GM12873 (cell line): ENCODE data around the gene CENPW.

Source experiments
- TF ChIP-seq, protein P1 (sequence below): IDR thresholded peaks from 2 replicates; pipeline ENCODE4 v1.5.1; 2012; ENCODE audit warnings: low read depth, mild to moderate bottlenecking, moderate library complexity, low read length, control low read depth; ENCODE audit not compliant: insufficient read depth; ENCODE audit errors: missing control alignments

Gene CENPW

DNA sequence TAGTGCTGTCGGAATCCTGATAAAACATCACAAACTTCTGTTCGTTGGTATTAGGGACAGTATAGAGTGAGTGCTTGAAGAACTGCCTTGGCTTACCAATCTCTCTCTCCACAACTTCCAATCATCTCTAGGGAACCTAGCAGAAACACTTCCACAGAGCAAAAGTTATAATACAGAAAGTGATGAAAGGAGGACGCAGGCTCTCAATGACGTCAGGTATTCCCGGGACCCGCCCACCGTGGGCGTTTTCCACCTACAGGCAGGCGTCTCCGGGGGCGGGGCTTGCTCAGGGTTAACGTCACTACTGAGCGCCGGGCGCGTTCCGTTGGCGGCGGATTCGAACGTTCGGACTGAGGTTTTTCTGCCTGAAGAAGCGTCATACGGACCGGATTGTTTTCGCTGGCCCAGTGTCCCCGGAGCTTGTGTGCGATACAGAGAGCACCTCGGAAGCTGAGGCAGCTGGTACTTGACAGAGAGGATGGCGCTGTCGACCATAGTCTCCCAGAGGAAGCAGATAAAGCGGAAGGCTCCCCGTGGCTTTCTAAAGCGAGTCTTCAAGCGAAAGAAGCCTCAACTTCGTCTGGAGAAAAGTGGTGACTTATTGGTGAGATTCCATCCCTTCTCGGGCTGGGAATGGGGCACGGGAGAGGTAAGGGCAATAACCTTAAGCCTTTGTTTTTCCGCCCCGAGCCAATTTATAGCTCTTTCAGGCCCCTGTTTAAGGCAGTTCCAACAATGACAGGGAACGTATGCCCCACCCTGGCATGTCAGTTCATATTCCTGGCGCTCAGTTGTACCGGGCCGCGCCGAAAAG, at the start of gene CENPW:
CENPW (plus strand) TSS at position 320 of the 814 bp plus-strand sequence; CDS start at position 479, 159 bp downstream.
- TF ChIP-seq, protein P1, sequence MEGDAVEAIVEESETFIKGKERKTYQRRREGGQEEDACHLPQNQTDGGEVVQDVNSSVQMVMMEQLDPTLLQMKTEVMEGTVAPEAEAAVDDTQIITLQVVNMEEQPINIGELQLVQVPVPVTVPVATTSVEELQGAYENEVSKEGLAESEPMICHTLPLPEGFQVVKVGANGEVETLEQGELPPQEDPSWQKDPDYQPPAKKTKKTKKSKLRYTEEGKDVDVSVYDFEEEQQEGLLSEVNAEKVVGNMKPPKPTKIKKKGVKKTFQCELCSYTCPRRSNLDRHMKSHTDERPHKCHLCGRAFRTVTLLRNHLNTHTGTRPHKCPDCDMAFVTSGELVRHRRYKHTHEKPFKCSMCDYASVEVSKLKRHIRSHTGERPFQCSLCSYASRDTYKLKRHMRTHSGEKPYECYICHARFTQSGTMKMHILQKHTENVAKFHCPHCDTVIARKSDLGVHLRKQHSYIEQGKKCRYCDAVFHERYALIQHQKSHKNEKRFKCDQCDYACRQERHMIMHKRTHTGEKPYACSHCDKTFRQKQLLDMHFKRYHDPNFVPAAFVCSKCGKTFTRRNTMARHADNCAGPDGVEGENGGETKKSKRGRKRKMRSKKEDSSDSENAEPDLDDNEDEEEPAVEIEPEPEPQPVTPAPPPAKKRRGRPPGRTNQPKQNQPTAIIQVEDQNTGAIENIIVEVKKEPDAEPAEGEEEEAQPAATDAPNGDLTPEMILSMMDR: no peak

DNA sequence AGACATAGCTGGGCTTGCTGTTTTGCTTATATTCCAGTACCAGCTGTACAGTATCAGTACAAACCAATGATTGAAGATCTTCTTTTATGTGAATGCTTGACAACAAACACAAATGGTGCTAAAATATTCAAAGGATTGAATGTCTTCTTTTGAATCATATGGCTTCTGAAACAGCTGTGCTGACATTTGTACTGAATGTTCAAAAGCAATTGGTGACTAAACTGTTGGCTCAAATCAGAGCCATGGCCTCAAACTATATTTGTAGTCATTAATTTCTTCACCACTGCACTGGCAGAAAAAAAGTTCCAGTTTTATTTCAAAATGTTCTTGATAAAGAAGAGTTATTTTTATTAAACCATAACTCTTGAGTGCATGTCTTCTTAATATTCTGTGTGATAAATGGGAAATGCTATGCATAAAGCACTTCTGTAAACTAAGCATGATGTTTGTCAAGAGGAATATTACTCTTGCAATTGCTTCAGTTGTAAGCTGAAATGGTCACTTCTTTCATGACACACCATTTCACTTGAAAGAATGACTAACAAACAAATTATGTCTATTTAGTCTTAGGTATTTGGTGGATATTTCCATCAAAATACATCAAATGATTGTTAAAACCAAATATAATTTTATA, 45.9 kb upstream of the CENPW start:
- TF ChIP-seq, protein P1: no peak

DNA sequence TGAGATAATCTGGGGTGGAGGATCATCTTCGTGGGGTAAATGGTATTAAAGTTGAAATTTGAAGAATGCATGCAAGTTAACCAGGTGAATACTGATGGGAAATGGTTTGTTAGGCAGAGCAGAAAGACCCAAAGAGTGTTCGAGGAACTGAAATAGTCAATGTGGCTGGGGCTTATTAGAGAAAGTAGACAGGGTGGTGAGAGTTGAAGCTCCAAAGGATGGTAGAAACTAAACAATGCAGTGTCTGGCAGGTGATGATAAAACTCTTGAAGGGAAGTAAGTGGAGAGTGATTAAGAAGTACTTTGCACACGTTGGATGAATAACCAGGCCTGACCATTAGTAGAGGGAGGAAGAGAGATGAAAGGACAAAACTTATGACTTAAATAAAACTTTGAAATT, 39.8 kb upstream of the CENPW start:
- TF ChIP-seq, protein P1: no peak

DNA sequence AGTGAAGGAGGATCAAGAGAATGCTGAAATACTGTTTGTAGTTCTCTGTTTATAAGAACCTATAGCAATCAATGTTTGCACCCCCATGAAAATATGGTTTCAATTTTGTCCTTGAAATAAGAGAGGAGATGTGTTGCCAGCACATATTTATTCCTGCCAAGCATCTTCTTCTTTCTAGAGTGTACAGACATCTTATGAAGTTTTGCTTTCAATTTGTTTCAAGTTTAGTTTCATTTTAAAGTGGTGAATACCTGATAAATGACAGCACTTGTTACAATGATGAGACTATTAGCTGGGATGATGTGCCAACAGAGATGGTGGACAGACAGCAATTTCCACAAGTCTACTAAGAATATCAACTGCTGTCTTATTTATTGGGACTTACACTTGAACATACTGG, 39.2 kb upstream of the CENPW start:
- TF ChIP-seq, protein P1: no peak

DNA sequence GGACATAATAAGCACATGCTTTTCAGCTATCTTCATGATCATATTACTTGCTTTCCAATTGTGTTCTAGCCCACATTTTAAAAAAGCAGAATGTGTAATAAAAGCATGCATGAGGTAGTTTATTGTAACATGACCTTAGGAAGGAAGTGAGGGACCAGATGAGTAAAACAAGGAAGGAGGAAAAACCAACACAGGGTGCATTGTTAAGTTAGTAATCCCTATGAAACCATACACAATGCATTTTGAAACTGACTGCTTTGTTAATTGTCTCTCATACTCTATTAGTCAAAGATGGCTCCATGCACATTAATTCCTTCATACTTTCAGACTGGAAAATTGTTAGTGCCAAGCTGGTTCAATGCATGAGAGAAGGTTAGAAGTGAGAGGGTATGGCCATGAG, 37.7 kb upstream of the CENPW start:
- TF ChIP-seq, protein P1: no peak

DNA sequence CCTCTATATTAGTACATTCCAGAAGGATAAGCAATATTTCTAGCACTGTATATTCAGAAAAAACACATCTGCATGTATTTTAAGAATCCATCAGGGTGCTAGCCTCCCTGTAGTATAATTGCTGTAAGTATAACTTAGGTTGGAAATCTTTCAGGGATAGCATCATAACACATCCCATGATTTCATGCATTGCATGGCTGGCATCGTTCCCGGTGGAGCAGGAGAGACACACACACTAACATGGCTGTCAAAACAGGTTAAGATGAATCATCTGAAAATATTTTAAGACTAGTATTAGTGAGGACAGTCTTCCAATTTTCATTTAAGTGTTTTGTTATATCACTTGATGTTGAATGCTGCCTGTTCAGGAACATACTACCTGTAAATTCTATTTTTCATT, 32.1 kb upstream of the CENPW start:
- TF ChIP-seq, protein P1: no peak

DNA sequence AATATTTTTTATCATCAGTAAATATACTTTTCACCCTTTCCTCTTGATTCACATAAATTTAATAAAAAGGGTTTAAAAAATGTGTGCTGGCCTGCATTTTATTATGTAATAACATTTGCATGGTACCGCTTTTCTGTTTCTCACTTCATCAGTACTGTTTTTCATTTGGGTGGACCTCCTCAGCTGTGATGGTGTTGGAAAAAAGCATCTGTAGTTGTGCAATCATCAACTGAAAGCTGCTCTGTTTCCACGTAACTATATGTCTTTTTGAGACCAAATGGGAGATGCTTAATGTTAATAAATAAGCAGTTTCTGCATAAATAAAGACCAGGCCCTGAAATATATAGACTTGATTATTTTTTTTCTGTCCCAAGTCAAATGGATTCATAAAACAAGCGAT, 31.6 kb upstream of the CENPW start:
- TF ChIP-seq, protein P1: no peak
